Measurements from ENCODE around the gene TRIO.

DNA sequence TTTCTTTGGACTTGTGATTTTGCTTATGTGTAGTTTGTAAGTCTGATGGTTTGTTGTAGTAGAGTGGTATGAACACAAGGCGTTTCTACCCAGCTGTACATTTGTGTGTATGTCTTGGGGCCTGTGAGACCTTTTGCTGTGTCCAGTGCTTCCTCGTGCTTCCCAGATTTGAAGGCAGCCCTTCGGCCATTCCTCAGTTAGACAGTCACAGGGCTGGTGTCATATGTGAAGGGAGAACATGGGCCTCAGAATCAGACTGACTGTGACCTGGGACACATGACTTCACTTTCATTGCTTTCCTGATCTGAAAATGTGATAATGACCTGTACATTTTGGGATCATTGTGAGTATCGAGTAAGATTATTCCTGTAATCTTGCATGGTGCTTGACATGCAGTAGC, 140.0 kb downstream of the TRIO start:
- TF ChIP-seq, protein P1, sequence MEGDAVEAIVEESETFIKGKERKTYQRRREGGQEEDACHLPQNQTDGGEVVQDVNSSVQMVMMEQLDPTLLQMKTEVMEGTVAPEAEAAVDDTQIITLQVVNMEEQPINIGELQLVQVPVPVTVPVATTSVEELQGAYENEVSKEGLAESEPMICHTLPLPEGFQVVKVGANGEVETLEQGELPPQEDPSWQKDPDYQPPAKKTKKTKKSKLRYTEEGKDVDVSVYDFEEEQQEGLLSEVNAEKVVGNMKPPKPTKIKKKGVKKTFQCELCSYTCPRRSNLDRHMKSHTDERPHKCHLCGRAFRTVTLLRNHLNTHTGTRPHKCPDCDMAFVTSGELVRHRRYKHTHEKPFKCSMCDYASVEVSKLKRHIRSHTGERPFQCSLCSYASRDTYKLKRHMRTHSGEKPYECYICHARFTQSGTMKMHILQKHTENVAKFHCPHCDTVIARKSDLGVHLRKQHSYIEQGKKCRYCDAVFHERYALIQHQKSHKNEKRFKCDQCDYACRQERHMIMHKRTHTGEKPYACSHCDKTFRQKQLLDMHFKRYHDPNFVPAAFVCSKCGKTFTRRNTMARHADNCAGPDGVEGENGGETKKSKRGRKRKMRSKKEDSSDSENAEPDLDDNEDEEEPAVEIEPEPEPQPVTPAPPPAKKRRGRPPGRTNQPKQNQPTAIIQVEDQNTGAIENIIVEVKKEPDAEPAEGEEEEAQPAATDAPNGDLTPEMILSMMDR (IDR thresholded peaks at IDR 0.05 in 2 of 3, conservative IDR thresholded peaks at IDR 0.05 in 1 of 3; ENCODE audit: borderline replicate concordance in 1 of 3, insufficient read depth in 1 of 3, low read depth in 2 of 3, low read length in 2 of 3), result no peak
- TF ChIP-seq EZH2phosphoT487 (IDR thresholded peaks at IDR 0.05; ENCODE audit: borderline replicate concordance) (no peak), POLR2A (IDR thresholded peaks at IDR 0.05; ENCODE audit: borderline replicate concordance, extremely low read depth, insufficient read depth, insufficient read length) (no peak), YY1 (IDR thresholded peaks at IDR 0.05; ENCODE audit: extremely low read depth, insufficient replicate concordance, low read depth, low read length) (no peak), POLR2AphosphoS5 (IDR thresholded peaks at IDR 0.05; ENCODE audit: low read depth, low read length) (no peak), EZH2 (IDR thresholded peaks at IDR 0.05) (no peak)
- TF ChIP-seq, protein P2, sequence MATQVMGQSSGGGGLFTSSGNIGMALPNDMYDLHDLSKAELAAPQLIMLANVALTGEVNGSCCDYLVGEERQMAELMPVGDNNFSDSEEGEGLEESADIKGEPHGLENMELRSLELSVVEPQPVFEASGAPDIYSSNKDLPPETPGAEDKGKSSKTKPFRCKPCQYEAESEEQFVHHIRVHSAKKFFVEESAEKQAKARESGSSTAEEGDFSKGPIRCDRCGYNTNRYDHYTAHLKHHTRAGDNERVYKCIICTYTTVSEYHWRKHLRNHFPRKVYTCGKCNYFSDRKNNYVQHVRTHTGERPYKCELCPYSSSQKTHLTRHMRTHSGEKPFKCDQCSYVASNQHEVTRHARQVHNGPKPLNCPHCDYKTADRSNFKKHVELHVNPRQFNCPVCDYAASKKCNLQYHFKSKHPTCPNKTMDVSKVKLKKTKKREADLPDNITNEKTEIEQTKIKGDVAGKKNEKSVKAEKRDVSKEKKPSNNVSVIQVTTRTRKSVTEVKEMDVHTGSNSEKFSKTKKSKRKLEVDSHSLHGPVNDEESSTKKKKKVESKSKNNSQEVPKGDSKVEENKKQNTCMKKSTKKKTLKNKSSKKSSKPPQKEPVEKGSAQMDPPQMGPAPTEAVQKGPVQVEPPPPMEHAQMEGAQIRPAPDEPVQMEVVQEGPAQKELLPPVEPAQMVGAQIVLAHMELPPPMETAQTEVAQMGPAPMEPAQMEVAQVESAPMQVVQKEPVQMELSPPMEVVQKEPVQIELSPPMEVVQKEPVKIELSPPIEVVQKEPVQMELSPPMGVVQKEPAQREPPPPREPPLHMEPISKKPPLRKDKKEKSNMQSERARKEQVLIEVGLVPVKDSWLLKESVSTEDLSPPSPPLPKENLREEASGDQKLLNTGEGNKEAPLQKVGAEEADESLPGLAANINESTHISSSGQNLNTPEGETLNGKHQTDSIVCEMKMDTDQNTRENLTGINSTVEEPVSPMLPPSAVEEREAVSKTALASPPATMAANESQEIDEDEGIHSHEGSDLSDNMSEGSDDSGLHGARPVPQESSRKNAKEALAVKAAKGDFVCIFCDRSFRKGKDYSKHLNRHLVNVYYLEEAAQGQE (IDR thresholded peaks at IDR 0.05; ENCODE audit: low read depth), result no peak
- TF ChIP-seq, protein P3, sequence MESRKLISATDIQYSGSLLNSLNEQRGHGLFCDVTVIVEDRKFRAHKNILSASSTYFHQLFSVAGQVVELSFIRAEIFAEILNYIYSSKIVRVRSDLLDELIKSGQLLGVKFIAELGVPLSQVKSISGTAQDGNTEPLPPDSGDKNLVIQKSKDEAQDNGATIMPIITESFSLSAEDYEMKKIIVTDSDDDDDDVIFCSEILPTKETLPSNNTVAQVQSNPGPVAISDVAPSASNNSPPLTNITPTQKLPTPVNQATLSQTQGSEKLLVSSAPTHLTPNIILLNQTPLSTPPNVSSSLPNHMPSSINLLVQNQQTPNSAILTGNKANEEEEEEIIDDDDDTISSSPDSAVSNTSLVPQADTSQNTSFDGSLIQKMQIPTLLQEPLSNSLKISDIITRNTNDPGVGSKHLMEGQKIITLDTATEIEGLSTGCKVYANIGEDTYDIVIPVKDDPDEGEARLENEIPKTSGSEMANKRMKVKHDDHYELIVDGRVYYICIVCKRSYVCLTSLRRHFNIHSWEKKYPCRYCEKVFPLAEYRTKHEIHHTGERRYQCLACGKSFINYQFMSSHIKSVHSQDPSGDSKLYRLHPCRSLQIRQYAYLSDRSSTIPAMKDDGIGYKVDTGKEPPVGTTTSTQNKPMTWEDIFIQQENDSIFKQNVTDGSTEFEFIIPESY (IDR thresholded peaks at IDR 0.05; ENCODE audit: extremely low read depth, insufficient replicate concordance, low read length), result no peak
- TF ChIP-seq, protein P4, sequence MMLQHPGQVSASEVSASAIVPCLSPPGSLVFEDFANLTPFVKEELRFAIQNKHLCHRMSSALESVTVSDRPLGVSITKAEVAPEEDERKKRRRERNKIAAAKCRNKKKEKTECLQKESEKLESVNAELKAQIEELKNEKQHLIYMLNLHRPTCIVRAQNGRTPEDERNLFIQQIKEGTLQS (IDR thresholded peaks at IDR 0.05), result no peak

Measured in HCT116 (cell line).